Measurements from ENCODE around the gene PGM2.
"Not testable (repeated sequence)": the region's sequence is repeated elsewhere in the genome, so short reads cannot be mapped to it uniquely, and the experiment has no call there.

The PGM2 gene

DNA sequence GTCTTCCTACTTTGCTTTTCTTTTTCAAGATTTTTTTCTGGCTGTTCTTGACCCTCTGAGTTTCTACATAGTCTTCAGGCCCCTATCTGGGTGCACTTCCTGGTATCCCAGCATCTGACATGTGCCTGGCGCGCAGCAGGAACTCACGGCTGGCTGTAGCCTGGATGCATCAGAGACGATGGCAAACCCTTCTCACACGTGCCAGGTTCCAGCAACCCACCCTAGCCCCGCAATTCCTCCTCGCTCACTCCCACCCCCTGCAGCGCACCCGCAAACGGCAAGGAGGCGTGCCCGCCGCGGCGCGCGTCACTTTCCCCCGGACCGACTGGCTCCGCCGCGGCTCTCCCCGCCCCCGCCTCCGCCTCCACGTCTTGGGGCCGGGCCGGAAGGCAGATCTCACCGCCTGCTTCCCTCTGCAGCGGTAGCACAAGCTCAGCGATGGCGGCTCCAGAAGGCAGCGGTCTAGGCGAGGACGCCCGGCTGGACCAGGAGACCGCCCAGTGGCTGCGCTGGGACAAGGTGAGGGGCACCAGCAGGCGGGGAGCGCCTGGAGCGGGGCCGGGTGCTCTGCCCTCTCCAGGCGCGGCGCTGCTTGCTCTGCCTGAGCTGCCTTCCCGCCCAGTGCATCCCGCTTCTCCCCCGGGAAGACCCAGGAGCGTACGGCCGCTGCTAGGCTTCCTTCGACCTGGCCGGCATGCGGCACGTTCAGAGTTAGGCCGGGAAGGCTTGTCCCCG is at the start of gene PGM2:
PGM2 (plus strand) TSS at position 392 of the 735 bp plus-strand sequence; CDS start at position 439, 47 bp downstream.
- DNase-seq, result peak; percentile 86

DNA sequence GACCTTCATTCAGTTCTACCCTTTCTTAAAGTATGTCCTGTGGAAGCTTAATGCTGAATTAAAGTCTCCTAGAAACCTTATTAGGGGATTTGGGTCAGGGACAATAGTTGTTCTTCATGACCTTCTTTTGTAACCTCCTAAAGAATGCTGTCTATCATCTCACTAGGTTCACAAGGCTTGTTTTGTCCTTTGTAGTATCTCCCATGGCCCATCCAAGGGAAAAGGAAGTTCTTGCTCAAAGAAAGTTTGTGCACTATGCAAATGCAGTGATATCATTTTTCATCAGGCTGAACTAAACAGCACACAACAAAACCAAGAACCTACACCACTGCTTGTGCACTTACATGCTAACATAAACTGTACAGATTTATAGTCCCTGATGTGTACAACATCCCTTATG is 46.6 kb upstream of the PGM2 start:
- DNase-seq, result no peak

DNA sequence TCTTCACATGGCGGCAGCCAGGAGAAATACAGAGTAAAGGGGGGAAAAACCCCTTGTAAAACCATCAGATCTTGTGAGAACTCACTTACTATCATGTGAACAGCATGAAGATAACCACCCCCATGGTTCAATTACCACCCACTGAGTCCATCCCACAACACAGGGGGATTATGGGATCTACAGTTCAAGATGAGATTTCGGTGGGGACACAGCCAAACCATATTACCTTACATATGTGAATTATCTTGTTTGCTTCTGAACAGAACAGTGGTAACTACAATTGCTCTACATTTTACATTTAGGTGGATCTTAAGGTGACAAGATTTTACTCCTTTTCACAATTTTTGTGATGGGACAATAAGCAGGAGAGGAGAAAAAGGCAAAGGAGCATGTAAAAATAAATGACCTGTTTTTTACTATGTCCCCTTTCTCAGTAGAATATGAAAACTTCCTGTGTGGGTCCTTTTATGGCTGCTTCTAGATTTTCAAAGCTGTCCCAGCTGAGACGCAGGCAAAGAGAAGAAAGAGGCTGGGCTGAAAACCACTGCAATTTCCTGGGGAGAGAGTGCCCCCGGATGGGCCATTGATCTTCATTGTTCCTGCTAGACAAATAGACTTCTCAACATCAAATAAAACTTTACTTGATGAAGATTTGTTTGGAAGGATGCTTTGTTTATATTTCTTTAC is 45.9 kb upstream of the PGM2 start:
- no peak for DNase-seq

DNA sequence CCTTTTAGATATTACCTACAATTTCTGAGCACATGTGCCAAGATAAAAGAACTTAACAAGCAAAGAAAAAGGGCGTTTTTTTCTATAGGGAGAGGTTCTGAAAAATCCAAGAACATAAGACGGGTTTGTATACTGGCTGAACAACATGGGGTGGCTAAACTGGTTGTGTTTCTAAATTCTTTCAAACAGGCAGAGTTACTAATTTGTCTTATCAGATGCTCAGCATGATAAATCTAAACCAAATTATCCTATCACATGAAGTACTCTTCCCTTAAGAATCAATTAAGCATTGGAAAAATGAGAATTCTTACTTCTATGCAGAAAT is 45.4 kb upstream of the PGM2 start:
- no peak for DNase-seq

DNA sequence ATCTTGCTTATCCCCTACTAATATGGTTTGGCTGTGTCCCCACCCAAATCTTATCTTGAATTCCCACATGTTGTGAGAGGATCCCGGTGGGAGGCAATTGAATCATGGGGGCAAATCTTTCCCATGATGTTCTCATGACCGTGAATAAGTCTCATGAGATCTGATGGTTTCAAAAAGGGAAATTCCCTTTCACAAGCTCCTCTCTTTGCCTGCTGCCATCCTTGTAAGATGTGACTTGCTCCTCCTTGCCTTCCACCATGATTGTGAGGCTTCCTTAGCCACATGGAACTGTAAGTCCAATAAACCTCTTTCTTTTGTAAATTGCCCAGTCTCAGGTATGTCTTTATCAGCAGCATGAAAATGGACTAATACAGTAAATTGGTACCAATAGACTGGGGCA is 40.2 kb upstream of the PGM2 start:
- not testable (repeated sequence) for DNase-seq

DNA sequence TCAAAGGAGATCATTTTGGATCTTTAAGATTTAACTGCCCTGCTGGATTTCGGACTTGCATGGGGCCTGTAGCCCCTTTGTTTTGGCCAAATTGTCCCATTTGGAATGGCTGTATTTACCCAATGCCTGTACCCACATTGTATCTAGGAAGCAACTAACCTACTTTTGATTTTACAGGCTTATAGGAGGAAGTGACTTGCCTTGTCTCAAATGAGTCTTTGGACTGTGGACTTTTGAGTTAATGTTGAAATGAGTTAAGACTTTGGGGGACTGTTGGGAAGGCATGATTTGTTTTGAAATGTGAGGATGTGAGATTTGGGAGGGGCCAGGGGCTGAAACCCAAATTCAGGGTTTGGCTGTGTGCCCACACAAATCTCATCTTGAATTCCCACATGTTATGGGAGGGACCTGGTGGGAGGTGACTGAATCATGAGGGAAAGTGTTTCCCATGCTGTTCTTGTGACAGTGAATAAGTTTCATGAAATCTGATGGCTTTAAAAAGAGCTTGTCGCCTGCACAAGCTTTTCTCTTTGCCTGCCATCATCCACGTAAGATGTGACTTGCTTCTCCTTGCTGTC is 38.5 kb upstream of the PGM2 start:
- DNase-seq, result not testable (repeated sequence)

DNA sequence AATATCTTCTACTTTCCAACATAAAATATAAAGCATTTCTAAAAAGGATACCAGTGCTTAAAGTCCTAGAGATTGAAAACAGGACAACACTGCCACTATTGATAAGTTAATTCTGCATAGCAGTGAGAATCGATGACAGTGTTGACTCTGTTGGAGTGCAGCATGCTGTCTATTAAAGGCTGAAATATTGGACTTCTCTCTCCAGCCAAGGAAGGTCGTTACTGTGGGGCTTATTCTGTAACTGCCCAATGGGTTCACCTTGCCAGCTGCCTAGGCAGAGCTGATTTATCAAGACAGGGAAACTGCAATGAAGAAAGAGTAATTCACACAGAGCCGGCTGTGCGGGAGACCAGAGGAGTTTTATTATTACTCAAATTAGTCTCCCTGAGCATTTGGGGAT is 37.7 kb upstream of the PGM2 start:
- DNase-seq, result no peak

DNA sequence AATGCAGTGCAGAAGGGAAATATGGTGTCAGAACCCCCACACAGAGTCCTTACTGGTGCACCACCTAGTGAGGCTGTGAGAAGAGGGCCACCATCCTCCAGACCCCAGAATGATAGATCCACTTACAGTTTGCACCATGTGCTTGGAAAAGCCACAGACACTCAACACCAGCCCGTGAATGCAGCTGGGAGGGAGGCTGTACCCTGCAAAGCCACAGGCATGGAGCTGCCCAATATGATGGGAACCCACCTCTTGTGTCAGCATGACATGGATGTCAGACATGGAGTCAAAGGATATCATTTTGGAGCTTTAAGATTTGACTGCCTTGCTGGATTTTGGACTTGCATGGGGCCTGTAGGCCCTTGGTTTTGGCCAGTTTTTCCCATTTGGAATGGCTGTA is 34.2 kb upstream of the PGM2 start:
- no peak for DNase-seq

DNA sequence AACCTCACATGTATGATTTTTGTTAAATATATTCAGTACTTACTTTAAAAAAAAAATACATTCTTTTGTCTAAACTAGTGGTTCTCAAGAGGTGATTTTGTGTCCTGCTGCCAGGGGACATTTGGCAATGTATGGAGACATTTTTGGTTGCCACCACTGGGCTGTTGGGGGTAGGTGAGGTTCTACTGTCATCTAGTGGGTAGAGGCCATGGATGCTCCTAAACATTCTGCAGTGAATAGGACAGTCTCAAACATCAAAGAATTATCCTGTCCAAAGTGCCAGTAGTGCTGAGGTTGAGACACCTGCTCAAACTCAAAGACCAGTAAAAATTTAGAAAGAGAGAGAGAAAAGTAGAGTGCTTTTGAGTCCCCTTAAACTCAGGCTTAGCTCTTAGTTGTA is 32.9 kb upstream of the PGM2 start:
- peak; percentile 3 for DNase-seq

DNA sequence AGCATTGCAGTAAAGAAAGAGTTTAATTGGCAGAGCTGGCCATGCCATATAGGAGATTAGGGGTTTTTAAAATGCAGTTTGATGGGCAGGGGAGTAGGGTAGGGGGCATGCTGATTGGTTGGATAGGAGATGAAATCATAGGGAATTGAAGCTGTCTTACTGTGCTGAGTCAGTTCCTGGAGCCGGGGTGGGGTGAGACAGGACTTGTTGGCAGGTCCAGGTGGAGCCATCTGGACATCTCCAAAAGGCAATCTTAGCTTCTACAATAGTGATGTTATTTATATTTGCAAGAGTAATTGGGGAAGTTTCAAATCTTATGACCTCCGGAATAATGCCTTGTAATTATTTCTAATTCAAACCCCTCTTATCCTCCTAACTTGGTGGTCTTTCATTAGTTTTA is 32.4 kb upstream of the PGM2 start:
- no peak for DNase-seq

DNA sequence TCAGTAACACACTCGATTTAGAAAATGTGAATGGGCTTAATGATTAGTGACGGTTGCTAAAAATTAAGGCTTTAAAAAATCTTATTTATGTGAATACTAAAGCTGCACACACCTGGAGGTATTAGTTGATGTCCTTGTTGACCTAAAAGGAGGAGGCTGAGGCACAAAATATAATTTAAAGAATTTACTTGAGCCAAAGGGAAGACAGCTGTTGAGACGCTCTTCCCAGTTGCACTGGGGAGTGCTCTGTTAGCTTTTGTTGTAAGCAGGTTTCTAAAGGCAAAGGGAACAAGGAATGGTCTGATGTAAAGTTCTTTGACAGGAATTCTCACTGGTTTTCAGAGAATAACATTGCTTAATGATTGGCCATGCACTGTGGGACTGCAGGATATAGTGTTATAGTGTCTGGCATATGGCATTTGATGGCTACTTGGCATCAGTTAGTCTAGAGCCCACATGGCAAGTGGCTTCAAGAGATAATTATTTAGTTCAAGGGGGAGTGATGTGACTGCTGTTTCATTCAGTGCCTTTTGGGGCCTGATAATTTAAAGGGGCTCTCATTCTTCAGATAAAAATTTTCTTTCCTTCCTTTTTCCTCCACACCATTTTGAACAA is 30.8 kb upstream of the PGM2 start:
- DNase-seq, result no peak

DNA sequence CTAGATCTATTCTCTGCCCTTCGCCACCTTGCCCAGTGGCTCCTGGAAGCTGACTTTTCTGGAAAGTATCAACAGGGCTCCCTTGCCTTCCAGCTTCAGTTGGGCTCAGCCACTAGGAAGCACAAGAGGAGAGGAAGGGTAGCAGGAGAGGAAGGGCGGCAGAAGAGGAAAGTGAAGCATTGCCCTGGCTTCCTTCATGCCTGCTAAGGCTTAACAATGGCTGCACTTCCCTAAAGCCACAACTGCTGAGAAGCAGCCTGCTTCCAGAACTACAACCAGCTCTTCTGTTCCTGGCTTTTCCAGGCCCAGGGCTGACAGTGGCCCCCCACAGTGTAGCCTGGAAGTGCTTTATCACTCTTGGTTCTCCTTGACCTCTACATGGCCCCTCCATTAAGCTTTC is 29.1 kb upstream of the PGM2 start:
- no peak for DNase-seq

DNA sequence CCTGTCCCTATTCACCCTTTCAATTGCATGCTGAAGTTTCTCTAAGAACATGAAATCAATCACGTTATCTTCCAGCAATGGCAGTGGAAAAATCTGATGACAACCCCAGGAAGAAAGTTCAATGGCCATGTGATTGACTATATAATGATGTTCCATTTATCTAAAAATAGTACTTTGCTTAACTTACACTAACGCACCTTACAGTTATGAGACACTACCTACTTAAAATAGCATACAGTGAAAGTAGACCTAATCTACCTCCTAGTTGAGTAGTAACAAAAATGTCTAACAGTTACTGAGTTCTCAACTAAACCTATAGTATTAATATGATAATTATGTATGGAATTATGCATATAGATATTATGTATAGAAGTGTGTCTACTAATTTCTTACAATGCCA is 28.6 kb upstream of the PGM2 start:
- DNase-seq, result no peak

DNA sequence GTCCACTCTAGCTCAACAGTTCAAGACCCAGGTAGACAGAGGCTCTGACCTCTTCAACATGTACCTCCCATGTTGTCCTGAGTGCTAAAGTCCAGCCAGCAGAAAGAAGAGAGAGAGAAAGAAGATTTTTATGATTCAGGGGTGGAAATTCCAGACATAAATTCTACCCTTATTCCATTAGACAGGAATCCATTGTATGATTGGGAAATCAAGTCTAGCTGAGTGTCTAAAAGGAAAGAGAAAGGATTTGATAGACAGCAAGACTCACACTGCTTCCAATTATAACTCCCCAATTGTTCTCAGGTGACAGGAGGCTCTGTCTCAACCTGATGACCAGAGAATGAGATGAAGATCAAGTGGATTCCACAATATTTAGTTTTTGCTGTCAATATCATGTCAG is 27.9 kb upstream of the PGM2 start:
- DNase-seq, result no peak

DNA sequence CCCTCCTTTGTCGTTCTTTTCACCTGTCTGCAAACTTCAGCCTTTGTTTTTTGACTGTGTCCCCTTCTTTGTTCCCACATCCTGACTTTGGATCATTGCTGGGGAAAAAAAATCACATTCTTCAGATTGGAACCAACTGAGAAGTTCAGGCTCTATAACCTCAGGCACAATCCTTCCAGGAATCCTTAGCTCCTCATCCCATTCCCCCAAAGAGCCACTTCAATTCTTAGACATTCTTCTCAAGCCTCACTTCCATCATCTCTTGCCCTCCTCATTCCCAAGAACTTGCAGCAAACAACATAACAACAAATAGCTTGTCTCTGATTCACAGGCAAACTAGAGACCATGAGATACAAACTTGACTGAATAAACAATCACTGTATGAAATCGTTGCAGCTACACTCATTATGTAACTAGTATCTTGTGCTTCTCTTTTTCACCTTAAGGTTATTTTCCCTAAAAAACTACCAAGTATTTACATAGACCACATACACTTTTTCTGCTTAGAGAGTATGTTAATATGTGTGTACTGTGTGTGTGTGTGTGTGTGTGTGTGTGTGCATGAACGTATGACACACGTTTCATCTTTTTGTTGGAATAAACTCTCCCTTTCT is 26.4 kb upstream of the PGM2 start:
- DNase-seq, result no peak

DNA sequence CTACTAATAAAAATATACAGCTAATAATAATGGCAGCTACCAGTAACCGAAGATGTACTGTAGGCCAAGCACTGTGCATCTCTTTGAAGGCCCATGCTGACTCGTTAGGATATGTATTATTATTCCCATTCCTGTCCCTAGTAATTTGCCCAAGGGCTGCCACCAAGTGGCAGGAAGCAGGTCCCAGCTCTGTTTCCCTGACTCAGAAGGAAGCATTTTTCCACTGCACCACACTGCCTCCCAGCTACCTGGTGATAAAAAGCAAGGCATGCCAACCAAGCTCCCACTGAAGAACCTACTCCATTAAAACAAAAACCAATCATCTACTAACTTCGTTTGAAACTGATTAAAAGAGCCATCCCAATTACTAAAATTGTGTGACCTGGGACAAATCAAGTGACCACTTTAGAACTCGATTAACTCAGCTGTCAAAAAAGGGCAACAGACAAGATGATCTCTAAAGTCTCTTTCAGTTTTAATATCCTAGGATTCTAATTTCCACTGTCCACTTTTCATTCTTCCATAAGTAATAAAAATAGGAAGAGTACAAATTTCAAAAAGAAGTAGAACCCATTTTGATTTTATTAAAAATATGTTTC is 24.3 kb upstream of the PGM2 start:
- DNase-seq, result peak; percentile 34

DNA sequence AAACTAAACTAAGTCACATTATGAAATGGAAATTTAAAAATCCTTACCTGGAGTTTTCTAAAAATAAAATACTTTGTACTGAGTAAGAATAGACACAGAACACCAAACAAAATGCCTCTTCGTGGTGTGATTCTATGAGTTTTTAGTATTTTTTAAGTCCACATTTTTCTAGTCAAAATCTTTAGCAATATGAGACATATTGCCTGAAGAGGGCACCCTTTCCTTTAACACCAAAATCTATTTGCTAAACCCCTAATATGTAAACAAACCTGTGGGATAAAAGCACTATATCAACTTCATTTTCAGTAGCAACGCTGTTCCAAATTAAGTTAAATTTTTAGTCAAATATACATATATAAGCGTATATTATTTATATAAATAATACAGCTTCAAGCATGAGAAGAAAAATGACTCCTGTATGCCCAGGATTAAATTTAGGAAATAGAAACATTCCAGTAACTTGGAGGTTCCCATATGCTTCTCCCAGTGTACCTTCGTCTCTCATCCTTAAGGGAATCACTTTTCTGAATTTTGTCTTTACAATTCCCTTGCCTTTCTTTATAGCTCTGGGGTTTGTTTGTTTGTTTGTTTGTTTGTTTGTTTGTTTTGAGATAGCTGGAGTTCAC is 23.0 kb upstream of the PGM2 start:
- DNase-seq, result peak; percentile 39

DNA sequence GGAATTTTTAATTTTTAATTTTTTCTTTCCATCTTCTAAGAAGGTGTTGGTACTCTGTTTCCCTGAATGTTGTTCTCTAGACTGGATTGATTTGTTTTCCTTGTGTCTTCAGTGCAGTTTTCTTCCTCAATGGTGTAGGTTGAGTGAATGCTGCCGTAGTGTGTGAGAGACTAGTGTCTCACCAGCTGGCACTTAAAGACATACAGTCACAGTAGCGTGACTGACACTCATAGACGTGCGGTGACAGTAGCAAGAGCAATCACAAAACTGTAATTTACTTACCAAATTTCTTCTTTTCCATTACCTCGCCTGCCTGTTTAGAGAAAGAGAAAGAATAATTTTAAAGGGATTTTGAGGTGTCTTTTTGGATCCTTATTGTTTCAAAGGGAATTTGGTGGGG is 21.4 kb upstream of the PGM2 start:
- no peak for DNase-seq

DNA sequence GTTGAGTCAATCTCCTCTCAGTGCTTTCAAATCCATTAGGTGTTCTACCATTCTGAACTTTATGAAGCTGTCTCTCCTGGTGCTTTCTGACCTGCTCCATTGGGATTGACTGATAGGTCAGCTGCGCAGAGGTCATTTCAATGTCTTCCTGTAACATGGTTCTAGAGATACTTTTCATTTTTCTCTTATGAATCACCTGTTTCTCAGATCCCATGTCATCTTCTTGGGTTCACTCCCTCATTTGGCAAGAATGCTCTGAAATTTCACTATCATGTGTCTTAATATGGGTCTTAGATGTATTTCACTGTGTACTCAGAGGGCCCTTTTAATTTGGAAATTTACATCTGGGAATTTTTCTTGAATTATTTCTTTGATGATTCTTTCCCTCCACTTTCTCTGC is 13.8 kb upstream of the PGM2 start:
- no peak for DNase-seq

DNA sequence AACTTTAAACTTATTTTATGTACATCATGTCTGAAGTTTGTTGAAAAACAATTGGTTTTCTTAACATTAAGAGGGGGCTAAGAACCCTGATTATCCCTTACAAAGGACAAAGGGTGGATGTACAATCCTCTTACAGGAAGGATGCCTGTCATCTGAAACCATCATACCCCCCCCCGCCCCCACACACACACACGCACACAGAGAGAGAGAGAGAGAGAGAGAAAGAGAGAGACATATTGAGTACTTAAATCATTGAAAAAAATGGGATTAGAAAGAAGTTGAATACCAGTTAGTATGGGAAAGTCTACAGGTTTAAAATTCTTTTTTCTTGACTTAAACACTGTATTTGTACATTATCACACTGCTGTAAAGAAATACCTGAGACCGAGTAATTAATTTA is 10.9 kb upstream of the PGM2 start:
- DNase-seq, result no peak

DNA sequence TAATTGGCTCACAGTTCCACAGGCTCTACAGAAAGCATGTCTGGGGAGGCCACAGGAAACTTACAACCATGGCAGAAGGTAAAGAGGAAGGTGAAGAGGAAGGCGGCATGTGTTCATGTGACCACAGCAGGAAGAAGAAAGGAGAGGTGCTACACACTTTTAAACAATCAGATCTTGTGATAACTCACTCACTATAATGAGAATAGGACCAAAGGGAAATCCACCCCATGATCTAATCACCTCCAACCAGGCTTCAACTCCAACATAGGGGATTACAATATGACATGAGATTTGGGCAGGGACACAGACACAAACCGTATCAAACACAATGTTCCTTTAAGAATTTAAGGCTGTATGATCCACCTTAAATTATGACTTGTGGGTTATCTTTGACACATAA is 10.5 kb upstream of the PGM2 start:
- DNase-seq, result no peak

DNA sequence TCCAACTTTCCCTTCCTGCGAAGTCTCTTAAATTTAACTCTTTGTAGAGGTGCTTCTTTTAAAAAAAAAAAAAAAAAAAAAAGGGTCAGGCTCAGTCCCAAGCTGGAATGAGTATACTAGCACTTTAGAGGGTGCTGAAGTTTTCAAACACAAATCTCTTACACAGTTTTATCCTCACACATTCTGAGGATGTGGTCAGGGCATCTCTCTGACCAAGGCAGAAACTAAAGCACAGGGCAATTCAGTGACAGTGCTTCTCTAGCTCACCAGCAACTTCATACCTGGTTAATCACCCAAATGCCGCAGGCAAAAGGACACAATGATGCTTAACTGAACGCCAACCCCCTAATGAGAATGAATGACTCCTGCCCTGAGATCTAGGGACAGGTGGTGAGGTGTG is 9.8 kb upstream of the PGM2 start:
- DNase-seq, result no peak

DNA sequence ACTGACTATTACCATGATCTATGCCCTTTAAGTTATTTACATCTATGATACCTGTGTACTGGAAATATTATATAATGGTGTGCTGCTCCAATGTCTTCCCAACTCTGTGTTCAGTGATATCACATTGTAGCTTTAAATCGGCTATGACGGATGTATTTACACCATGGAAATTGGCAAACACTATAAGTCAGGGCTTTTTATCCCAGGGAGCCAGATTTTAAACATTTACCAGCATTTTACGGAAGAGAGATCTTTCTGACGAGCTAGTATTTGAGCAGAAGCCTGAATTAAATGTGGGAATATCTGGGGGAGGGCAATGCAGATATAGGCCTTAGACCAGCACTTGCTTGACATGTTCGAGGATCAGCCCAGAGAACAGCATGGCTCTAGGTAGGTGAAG is 7.7 kb upstream of the PGM2 start:
- no peak for DNase-seq

Data from RPMI8226 (cell line).